SW480 (cell line): ENCODE results near the gene MT1E.
"Not testable (repeated sequence)": the region's sequence is repeated elsewhere in the genome, so short reads cannot be mapped to it uniquely, and the experiment has no call there.

Source experiments
- DNase-seq: peaks from one replicate; pipeline ENCODE4 v3.0.0-alpha.2; 2016; ENCODE audit warnings: low spot score

MT1E gene

GRCh38 chr16:56625140-56625942 lies at the start of gene MT1E:
Gene MT1E, plus strand, starts transcription at chr16:56625781. Its CDS starts 71 bp downstream, at chr16:56625852.
- DNase-seq, result peak; percentile 80

DNA sequence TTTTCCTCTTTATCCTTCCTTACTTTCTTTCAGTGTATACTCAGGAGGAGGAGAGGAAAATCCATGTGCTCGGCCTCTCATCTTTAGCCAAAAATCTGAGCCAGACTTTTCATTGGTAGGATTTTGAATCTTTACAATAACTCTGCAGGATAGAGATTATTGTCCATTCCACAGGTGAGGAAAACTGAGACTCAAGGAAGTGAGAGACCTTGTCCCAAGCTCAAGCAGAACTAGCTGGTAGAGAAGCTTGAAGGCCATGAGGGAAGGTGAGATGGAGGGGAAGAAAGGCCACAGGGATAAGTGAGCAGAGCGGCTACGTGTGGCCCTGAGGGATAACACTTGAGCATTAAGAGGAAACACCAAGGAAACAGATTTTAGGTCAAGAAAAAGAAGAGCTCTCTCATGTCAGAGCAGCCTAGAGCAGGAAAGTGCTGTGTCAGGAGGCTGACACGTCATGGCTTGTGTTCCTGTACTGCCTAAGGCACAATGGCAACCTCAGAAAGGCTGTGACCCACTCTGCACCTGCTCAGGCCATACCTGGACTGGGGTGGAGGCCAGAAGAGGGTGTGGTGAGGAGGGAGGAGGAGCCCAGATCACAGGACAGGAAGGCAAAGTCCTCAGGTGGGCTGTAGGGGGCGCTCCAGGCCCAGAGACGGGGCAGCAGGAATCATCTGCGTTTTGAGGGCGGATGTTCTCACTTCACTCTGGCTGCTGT lies 48.8 kb upstream of the MT1E start:
- peak; percentile 88 for DNase-seq

DNA sequence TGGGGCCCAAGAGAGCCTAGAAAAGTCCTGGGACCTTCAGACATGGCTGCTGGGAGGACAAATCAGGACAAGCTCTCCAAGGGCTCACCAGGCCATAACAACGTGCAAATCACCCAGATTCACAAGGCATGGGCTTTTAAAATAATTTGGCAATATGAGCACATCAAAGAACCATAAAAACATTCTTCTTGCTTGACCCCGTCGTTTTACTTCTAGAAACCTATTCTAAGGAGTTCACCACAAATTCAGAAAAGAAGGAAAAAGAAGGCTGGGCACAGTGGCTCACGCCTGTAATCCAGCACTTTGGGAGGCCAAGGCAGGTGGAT lies 48.3 kb upstream of the MT1E start:
- DNase-seq, result no peak

GRCh38 chr16:56580391-56581048 lies 45.1 kb upstream of the MT1E start:
- no peak for DNase-seq

DNA sequence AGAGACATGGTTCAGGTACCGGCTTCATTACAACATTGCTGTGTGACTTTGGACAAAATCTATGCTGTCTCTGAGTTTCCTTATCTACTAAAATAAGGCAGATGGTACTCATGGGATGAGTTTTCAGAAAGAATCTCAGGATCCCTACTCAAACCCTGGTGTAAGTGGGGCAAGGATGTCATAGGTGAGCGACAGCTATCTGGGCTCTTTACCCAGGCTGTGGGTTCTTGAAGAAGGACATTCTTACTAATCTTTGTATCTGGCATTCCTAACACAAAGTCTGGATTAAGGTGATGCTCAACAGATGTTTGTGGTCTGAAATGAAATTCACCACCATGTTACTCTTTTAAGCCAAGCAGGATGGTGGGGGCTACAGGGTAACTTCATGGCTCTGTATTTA lies 42.7 kb upstream of the MT1E start:
- DNase-seq, result not testable (repeated sequence)

- DNase-seq, result no peak
These were observed 42.0 kb upstream of the MT1E start for GRCh38 chr16:56583351-56584168.

DNA sequence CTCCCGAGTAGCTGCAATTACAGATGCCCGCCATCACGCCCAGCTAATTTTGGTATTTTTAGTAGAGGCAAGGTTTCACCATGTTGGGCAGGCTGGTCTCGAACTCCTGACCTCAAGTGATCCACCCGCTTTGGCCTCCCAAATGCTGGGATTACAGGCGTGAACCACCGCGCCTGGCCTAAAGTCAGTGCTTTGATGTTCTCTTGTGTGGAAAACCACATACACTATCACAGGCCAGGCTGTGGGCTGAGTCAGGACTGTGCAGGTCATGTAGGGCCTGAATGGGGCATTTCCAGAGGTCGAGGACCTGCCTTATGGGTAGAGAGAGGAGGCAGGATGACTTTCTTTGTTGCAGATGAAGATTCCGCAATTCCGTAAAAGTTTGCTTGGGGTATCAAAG lies 41.3 kb upstream of the MT1E start:
- DNase-seq, result no peak

DNA sequence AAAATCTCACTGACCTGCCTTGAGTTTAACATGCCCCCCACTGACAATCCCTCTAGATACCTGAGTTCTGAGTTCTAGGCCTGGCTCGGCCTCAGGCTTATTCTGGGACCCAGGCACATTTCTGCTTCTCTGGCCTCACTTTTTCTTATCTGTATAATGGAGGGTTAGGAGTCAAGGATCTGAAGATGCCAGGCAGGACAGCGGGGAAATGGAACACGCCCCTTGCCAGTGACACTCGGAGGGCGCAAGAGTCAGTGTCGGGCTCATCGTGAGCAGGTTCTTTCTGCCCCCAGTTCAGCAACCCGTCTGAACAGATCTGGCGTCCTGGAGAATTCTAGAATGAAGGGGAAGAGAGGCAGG lies 36.8 kb upstream of the MT1E start:
- DNase-seq, result no peak

- peak; percentile 41 for DNase-seq
These were observed 36.2 kb upstream of the MT1E start, which contains the start of gene MT3 for GRCh38 chr16:56589141-56590039. Gene MT3, plus strand, starts transcription at chr16:56589528. Its CDS starts 63 bp downstream, at chr16:56589591.

DNA sequence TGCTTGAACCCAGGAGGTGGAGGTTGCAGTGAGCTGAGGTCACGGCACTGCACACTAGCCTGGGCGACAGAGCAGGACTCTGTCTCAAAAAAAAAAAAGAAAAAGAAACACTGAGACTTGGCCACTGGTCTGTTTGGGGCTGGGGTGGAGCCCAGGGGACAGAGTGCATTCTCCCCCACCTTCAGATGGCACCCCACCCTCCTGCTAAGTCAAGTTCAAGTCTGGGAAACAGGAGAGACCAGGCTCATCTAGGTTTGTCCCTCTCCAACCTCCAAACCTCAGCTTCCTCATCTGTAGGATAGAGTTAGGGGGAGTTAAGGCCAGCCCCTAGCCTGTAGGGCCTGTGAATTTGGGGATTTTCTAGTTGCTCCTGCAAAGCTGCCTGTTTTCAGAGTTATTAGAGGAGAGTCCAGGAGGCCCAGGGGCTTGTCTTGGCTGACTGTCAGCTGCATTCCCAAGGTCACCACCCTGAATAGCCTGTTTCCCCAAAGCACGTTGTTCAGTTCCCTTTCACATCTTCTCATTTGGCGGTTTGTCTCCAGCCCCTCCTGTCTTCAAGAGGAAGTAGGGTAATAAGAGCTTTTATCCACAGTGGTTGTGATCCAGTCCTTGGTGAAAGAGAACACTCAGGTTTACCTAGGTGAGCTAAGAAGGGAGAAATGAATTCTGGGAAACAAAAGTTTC lies 34.1 kb upstream of the MT1E start:
- DNase-seq, result no peak

GRCh38 chr16:56593573-56594291 lies 31.8 kb upstream of the MT1E start:
- DNase-seq, result no peak

DNA sequence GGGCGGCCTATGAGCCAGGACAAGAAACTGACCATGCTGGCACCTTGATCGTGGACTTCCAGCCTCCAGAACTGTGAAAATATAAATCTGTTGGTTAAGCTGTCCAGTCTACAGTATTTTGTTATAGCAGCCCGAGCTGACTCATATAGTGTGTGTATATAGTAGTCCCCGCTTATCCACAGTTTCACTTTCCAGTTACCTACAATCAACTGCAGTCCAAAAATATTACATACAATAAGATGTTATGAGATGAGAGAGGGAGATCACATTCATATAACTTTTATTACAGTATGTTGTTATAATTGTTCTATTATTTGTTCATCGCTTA lies 31.3 kb upstream of the MT1E start:
- no peak for DNase-seq

GRCh38 chr16:56600398-56600999 lies 25.1 kb upstream of the MT1E start:
- DNase-seq, result peak; percentile 60

GRCh38 chr16:56601325-56601724 lies 24.3 kb upstream of the MT1E start:
- DNase-seq, result no peak

GRCh38 chr16:56603589-56603988 lies 22.0 kb upstream of the MT1E start:
- DNase-seq, result peak; percentile 66

- DNase-seq, result no peak
These were observed 20.6 kb upstream of the MT1E start for GRCh38 chr16:56604966-56605365.

- DNase-seq, result no peak
These were observed 20.1 kb upstream of the MT1E start for GRCh38 chr16:56605475-56605874.

DNA sequence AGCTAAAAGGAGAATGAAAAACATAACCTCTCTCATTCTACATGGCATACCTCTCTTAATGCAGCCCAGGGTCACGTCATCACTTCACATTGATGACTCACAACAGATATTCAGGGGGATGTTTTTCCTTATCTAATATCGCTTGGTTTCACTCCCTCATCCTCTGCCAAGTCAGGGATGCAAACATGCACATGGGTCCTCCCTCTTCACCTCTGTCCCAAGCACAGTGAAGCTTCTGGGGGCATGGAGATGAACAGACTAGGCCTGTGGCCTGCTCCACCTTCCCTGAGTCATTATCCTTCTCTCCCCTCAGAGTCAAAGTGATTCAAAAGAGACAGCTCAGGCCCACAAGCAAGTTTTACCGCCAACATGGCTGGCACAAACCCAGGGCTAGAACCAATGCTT lies 19.5 kb upstream of the MT1E start:
- peak; percentile 27 for DNase-seq

DNA sequence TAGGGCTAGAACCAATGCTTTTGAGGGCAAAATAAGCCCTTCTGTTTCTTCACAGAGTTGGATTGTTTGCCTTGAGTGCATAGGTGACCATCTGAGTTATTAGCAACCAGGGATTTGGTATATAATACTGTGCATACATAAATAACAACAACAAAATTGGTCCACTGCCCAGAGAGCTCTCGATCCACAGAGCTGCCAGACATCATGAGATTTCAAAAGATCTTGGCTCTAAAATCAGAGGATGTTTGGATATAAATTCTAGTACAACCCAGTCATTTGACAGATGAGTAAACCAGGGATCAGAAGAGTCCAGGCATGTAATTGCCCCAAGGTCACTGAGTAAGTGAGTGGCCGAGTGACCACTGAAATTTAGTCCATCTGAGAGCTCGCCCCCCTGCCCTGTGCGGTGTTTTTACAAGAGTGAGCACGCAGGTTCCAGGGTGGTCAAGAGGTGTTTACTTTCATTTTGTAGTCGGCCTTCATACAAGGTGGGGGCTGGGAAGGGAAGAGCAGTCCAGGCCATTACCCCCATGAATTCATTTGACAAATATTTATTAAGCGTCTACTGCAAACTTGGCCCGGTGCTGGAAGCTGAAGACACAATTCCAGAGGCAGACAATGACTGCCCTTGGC lies 19.0 kb upstream of the MT1E start:
- DNase-seq, result peak; percentile 62
